HG03432 (cell line): Measurements from ENCODE around the gene SAMD14.

Experiments
- ATAC-seq: cut with Tn5 transposase; IDR thresholded peaks from one replicate; pipeline ENCODE4 v1.9.1; 2021; ENCODE audit warnings: mild to moderate bottlenecking, moderate library complexity; ENCODE audit not compliant: unreplicated experiment

The SAMD14 gene

GRCh38 chr17:50129728-50130558 lies at the start of gene SAMD14:
Gene SAMD14, minus strand, starts transcription at chr17:50130160. Its CDS starts 5,201 bp downstream, at chr17:50124959.
- ATAC-seq: peak; percentile 49

GRCh38 chr17:50177983-50178834 lies 48.2 kb upstream of the SAMD14 start:
- ATAC-seq: peak; percentile 52

GRCh38 chr17:50177476-50177875 lies 47.5 kb upstream of the SAMD14 start:
- no peak for ATAC-seq

GRCh38 chr17:50176559-50177357 lies 46.8 kb upstream of the SAMD14 start:
- no peak for ATAC-seq

- ATAC-seq: no peak
These were observed 45.3 kb upstream of the SAMD14 start for GRCh38 chr17:50175035-50175807.

- no peak for ATAC-seq
These were observed 44.5 kb upstream of the SAMD14 start for GRCh38 chr17:50174444-50174843.

- no peak for ATAC-seq
These were observed 43.5 kb upstream of the SAMD14 start for GRCh38 chr17:50173335-50173941.

GRCh38 chr17:50172936-50173334 lies 43.0 kb upstream of the SAMD14 start:
- ATAC-seq: no peak

- ATAC-seq: no peak
These were observed 42.2 kb upstream of the SAMD14 start for GRCh38 chr17:50172130-50172529.

- ATAC-seq: no peak
These were observed 41.6 kb upstream of the SAMD14 start for GRCh38 chr17:50171371-50172071.

GRCh38 chr17:50170662-50171370 lies 40.9 kb upstream of the SAMD14 start:
- ATAC-seq: peak; percentile 76

- no peak for ATAC-seq
These were observed 40.0 kb upstream of the SAMD14 start for GRCh38 chr17:50169881-50170459.

GRCh38 chr17:50169121-50169764 lies 39.3 kb upstream of the SAMD14 start:
- ATAC-seq: no peak

- ATAC-seq: no peak
These were observed 38.4 kb upstream of the SAMD14 start for GRCh38 chr17:50168319-50168718.

GRCh38 chr17:50167371-50167770 lies 37.4 kb upstream of the SAMD14 start:
- ATAC-seq: no peak

GRCh38 chr17:50166518-50167181 lies 36.7 kb upstream of the SAMD14 start:
- no peak for ATAC-seq

GRCh38 chr17:50165867-50166517 lies 36.0 kb upstream of the SAMD14 start, which contains the start of gene SGCA:
Gene SGCA, plus strand, starts transcription at chr17:50166005. Its CDS starts 36 bp downstream, at chr17:50166041.
- no peak for ATAC-seq
